Middle frontal gyrus (tissue), 1 donor: Measurements from ENCODE around the gene HDX.
A peak's percentile ranks its signal among the peaks of the same experiment; 100 is the strongest.
"Not testable (repeated sequence)": the region's sequence is repeated elsewhere in the genome, so short reads cannot be mapped to it uniquely, and the experiment has no call there.

ENCODE experiments used
- DNase-seq: peaks from one replicate; pipeline ENCODE4 v3.0.0-alpha.2; 2015; ENCODE audit warnings: low spot score; ENCODE audit errors: extremely low spot score

The HDX gene

DNA sequence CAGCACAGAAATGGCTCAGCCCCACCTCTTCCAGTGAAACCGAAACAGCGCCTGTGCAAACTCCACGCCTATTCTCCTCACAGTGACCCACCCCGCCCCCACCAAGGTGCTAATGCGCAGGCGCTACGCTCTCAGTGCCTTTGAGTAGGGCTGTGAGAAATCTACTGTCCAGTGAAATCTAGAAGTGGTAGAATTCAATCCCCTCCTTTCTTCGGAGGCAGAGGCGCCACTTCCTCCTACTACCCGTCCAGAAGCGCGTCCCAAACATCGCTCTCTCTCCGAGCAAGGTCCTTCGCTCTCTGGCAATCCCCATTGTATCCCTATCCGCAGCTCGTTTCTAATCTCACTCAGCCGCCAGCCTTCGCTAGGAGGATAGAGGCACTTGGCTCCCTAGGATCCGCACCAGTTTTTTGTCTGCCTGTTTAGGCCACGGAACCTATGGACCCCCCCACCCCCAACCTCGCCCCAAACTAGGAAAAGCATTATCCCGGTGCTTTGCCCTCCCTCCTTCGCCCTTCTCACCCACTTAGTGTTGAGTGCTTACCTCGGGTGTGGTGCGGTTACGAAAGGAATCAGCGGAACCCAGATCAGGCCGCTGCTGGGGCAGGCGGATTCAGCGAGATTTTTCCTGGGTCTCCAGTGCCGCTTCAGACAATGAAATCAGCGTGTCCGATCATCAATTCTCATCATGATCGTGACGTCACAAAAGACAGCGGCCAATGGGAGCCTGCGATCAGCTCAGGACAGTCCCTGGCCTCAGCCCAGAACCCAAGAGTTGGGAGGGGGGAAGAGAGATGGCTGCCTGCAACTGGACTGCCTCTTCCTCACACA is at the start of gene HDX:
Gene HDX (minus strand): TSS at position 656 of the 831 bp plus-strand sequence. CDS start 27,056 bp downstream, outside the sequence.
- peak; percentile 36 for DNase-seq

DNA sequence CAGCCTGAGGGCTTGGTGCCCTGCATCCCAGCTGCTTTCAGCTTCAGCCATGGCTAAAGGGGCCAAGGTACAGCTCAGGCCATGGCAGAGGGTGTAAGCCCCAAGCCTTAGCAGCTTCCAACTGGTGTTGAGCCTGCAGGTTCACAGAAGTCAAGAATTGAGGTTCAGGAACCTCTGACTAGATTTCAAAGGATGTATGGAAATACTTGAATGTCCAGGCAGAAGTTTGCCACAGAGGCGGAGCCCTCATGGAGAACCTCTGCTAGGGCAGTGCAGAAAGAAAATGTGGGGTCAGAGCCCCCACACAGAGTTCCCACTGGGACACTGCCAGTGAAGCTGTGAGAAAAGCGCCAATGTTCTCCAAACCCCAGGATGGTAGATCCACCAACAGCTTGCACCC is 39.1 kb upstream of the HDX start:
- not testable (repeated sequence) for DNase-seq

- DNase-seq: not testable (repeated sequence)
Measured at GRCh38 chrX:84537627-84538026, 35.4 kb upstream of the HDX start.

- no peak for DNase-seq
Measured at GRCh38 chrX:84488426-84488825, 13.8 kb downstream of the HDX start.

DNA sequence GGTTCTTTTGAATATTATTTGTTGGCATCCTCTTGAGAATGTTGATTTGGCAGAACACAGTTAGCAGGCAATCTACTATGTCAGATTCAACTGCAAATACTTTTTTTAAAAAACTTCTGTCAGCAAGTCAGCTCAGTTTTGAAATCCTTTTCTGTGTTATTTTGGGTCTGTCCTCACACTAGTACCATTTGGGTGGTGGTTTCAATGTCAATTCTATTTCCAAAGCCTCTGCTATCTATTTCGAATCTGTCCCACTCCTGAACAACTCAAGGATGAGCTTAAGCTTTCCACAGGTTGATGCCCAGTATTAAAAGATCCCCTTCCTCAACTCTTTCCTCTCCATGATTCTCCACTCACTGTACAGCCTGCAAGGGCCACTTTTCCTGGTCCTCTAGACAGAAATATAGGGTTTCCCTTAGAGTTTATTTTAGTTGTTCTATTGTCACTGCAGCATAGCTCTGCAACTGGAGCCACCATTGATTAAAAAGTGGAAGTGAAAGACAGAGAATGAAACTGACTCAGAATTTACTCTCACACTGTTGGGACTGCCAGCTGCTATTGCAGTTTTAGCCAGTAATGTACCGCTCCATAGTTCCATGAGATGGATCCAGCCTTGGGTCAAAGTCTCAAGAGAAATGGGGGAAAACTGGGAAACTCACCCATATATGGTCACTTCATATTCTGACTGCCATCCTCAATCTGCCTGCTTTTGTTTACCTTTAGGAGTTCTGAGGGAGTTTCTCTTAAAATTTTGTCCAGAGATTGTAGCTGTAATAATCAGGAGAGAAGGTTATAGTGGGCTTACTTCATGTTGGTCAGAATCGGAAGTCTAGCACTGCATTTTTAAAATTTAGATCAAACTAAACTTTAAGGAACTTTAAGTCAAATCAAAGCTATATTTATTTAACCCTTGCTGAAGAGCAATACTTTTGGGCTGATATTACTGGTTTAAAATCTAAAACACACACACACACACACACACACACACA is 14.6 kb downstream of the HDX start:
- DNase-seq: no peak

DNA sequence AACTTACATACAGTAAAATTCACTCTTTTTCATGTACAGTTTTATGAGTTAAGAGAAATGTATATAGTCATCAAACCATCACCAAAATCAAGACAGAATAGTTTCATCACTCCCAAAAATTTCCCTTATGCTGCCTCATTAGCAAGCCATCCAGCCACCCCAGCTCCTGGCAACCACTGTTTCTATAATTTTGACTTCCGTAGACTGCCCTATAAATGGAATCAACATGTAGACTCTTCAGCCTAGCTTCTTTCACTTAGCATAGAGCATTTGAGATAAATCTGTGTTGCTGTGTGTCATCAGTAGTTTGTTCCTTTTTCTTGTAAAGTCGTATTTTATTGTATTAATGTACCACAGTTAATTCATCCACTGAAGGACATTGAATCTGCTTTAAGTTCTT is 23.2 kb downstream of the HDX start:
- no peak for DNase-seq

GRCh38 chrX:84477114-84477513 is 25.1 kb downstream of the HDX start:
- DNase-seq: no peak

DNA sequence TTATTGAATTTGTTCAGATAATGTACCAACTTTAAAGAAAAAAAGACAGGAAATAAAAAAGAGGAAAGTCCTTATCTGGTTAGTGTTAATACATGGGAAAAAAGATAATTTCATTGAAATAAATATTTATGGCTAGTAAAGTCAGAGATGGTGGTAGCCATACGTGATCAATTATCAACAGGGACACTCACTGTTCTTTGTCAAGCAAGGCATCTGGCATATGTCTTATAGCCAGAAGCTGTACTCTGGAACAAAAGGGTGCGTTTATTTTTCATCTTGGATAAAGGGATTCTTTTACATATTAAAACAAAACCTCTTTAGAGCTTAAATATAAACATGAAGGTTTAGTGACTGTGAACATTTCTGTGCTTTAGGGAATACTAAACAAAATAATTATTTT is 26.7 kb downstream of the HDX start:
- no peak for DNase-seq

GRCh38 chrX:84475101-84475500 is 27.2 kb downstream of the HDX start:
- DNase-seq: no peak

GRCh38 chrX:84469226-84469625 is 33.0 kb downstream of the HDX start:
- no peak for DNase-seq

GRCh38 chrX:84467898-84468297 is 34.4 kb downstream of the HDX start:
- DNase-seq: no peak

- DNase-seq: no peak
Measured at GRCh38 chrX:84453351-84454246, 48.7 kb downstream of the HDX start.

- DNase-seq: no peak
Measured at GRCh38 chrX:84441143-84441542, 61.1 kb downstream of the HDX start.

DNA sequence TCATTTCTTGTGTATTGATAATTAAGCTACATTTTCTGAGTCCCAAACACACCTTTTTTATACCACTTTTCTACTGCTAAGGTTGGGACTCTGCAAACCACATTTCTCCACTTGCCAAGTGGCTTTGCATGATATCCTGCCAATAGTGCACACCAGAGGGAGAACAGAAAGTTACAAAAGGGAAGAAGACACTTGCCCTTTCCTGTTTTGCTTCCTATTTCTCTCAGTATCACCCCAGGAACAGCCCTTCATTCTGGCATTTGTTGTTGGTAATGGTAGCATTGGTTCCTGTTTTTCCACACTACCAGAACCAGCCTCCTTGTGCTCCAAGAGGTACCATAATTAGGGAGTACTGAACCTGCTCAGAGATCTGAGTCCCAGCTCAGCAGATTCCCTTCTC is 87.1 kb downstream of the HDX start:
- no peak for DNase-seq

GRCh38 chrX:84363663-84364062 is 138.6 kb downstream of the HDX start:
- no peak for DNase-seq

DNA sequence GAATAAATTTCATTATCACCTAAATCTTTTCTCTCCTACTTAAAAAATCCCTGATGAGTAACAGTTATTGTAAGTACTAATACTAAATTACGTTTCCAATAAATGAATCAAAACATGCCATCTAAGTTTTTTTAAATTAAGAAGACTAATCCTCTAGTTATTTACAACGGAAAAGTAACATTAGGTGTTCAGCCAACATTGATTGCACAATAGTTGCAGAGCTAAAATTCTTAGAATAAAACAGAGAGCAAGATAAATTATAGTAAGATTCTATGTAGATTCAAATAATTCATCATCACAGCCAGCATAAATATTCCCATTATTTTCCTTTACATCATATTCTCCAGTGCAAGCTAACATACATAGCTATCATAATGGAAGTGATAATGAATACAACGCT is 139.2 kb downstream of the HDX start:
- no peak for DNase-seq

DNA sequence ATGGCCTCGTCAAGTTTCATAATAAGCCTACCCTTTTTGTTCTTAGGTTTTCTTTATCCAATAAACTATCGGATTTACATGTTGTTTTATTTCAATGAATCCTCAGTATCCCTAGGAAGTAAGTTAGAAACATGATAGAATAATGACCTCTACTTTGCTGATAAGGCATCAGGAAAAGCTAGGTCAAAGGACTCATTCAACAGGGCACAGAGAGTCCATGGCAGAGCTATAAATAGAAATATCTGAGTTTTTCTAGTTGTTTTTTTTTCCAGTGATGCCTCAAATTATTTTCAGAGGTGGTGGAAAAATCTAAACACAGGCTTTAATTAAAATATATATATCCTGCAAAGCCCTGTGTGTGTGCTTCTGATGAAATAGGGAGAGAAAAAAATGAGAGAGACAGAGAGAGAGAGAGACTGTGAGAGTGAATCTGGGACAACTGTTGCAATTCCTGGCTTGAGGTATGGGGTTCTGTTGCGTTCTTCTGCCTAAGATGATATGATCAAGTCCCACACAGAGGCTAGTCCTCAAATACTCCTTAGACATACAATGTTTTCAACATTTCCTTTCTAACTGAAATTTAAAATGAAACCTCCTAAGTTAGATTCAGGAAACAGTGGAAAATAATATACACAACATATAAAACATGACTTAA is 139.9 kb downstream of the HDX start:
- no peak for DNase-seq

- no peak for DNase-seq
Measured at GRCh38 chrX:84358271-84358670, 144.0 kb downstream of the HDX start.

DNA sequence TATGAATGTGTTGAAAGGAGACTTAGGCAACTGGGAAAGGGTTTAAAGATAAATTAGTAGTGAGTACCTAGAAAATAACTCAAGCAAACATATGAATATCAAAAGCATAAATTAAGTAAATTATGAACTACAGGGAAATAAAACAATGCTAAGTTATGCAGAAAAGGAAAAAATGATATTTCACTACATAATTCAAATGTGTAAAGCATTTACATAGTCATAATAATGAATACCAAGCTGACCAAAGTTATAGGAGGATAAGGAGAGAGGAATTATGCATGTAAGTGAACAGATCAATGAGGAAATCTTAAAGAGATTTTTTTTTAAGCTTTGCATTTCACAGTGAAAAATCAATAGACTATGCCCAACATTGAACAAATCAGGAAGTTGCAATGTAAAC is 145.0 kb downstream of the HDX start:
- no peak for DNase-seq

- no peak for DNase-seq
Measured at GRCh38 chrX:84340968-84341367, 161.3 kb downstream of the HDX start.
